GM12892 (cell line): Measurements from ENCODE around the gene SEC14L2.

ENCODE experiments used
- POLR2A ChIP-seq: IDR thresholded peaks from 2 replicates; pipeline ENCODE4 v1.6.1; 2011; ENCODE audit warnings: low read depth, low read length, control low read depth
- POLR2AphosphoS5 ChIP-seq: IDR thresholded peaks from 2 replicates; pipeline ENCODE4 v1.6.1; 2011; ENCODE audit warnings: low read depth, low read length, control low read depth
- TAF1 ChIP-seq: IDR thresholded peaks from 2 replicates; pipeline ENCODE4 v1.6.1; 2011; ENCODE audit warnings: low read depth, mild to moderate bottlenecking, control low read depth, low read length, borderline replicate concordance

- TF ChIP-seq TAF1 (no peak), POLR2A (no peak), POLR2AphosphoS5 (no peak)
Observed at GRCh38 chr22:30427871-30428270, 31.1 kb downstream of the SEC14L2 start.
